OCI-LY7 (cell line): ENCODE results near the gene SLC9A9.

Source experiments
- CTCF ChIP-seq: fragments of 200-600 bp; sonication (generic); conservative IDR thresholded peaks from 2 replicates; pipeline ENCODE4 v1.5.1; 2014; ENCODE audit warnings: mild to moderate bottlenecking, antibody characterized with exemption, low read length, moderate library complexity, mixed read lengths
- EZH2phosphoT487 ChIP-seq: fragments of 200-600 bp; sonication (generic); IDR thresholded peaks from 2 replicates; pipeline ENCODE4 v1.6.1; 2018; ENCODE audit warnings: low read depth, borderline replicate concordance, mild to moderate bottlenecking, mixed run types, antibody characterized with exemption, low read length, moderate library complexity, mixed read lengths

GRCh38 chr3:143447491-143447890 lies 400.8 kb downstream of the SLC9A9 start:
- TF ChIP-seq CTCF (no peak), EZH2phosphoT487 (no peak)
